ENCODE measurements around the gene CARD14. TPM values are rescaled to one million over a fixed set of nuclear protein-coding genes. Genes with fewer than 3 reads are reported as not detected.

Gene CARD14
- total RNA-seq, 1 donor from 2014 or later, result 1.1 TPM

DNA sequence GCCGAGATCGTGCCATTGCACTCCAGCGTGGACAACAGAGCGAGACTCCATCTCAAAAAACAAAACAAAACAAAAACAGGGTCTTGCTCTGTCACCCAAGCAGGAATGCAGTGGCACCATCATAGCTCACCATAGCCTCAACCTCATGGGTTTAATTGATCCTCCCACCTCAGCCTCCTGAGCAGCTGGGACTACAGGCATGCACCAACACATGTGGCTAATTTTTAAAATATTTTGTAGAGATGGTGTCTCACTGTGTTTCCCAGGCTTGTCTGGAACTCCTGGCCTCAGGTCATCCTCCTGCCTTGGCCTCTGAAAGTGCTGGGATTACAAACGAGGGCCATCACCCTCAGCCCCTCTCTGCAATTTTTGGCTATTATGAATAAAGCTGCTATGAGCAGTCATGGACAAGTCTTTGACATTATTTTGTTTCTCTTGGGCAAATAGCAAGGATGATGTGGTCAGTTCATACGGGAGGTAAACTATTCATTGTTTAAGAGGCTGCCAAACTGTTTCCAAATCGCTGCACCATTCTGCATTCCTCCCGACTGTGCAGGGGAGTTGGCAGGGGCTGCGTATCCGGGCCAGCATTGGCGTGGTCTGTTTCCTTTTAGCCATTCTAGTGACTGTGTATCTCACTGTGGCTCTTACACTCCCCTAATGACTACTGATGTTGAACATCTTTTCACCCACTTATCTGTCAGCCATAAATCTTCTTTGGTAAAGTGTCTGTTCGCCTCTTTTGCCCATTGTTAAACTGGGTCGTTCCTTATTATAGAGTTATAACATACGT is 44.0 kb upstream of the CARD14 start:
- H3K4me3 ChIP-seq, result no peak overlapping the region
- H3K4me1 ChIP-seq, result no peaks in the 10 kb centered on the region
- H3K9me3 ChIP-seq, result no peaks in the 10 kb centered on the region
- TF ChIP-seq, protein P1, sequence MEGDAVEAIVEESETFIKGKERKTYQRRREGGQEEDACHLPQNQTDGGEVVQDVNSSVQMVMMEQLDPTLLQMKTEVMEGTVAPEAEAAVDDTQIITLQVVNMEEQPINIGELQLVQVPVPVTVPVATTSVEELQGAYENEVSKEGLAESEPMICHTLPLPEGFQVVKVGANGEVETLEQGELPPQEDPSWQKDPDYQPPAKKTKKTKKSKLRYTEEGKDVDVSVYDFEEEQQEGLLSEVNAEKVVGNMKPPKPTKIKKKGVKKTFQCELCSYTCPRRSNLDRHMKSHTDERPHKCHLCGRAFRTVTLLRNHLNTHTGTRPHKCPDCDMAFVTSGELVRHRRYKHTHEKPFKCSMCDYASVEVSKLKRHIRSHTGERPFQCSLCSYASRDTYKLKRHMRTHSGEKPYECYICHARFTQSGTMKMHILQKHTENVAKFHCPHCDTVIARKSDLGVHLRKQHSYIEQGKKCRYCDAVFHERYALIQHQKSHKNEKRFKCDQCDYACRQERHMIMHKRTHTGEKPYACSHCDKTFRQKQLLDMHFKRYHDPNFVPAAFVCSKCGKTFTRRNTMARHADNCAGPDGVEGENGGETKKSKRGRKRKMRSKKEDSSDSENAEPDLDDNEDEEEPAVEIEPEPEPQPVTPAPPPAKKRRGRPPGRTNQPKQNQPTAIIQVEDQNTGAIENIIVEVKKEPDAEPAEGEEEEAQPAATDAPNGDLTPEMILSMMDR (IDR thresholded peaks at IDR 0.05), result no peak
- DNase-seq (ENCODE audit: low spot score in 2 of 2), result no peak
- H3K27ac ChIP-seq, result no peak overlapping the region
- intact Hi-C loops (cut with DNase I), result no loop called here
- H3K27me3 ChIP-seq, result no peaks in the 10 kb centered on the region
- H3K36me3 ChIP-seq, result no peaks in the 10 kb centered on the region

- no peaks in the 10 kb centered on the region for H3K36me3 ChIP-seq
- TF ChIP-seq, protein P1 (IDR thresholded peaks at IDR 0.05), result no peak
- no peaks in the 10 kb centered on the region for H3K9me3 ChIP-seq
- no peaks in the 10 kb centered on the region for H3K27me3 ChIP-seq
- no peak overlapping the region for H3K4me3 ChIP-seq
- DNase-seq (ENCODE audit: low spot score in 2 of 2), result no peak
- no peak overlapping the region for H3K27ac ChIP-seq
- intact Hi-C loops (cut with DNase I), result no loop called here
- no peaks in the 10 kb centered on the region for H3K4me1 ChIP-seq
Observed at GRCh38 chr17:80126449-80126715, 43.4 kb upstream of the CARD14 start.

DNA sequence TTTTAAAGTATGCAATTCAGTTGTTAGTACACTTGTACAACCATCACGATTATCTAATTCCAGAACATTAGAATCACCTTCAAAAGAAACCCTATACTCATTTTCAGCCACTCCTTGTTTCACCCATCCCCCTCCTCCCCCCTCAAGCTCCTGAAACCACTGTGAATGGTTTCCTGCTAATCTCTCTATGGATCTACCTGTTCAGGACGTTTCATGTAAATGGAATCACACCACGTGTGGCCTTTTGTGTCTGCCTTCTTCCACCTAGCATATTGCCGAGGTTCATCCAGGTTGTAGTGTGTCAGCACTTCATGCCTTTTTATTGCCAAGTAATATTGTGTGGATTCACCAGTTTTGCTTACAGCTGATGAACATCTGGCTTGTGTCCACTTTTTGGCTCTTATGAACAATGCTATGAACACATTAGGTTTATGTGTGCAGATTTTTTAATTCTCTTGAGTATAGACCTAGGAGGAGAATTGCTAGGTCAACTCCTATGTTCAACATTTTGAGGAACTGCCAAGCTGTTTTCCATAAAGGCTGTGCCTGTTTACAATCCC is 40.7 kb upstream of the CARD14 start:
- intact Hi-C loops (cut with DNase I), result no loop called here
- peaks cover 7 to 13% of the 10 kb centered on the region in 2 donors for H3K36me3 ChIP-seq

DNA sequence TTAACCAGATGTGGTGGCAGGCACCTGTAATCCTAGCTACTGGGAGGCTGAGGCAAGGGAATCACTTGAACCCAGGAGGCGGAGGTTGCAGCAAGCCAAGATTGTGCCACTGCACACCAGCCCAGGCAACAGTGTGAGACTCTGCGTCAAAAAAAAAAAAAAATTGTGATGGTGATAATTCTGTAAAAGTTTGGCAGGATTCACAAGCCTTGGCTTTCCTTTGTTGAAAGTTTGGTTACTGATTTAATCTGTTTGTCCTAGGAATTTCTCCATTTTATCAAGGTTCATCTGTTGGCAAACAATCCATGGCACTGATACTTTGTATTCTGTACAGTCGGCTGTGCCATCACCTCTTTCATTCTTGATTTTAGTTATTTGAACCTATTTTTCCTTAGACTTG is 38.8 kb upstream of the CARD14 start:
- no peak overlapping the region for H3K27ac ChIP-seq
- TF ChIP-seq, protein P1 (IDR thresholded peaks at IDR 0.05), result no peak
- no peaks in the 10 kb centered on the region for H3K4me1 ChIP-seq
- no peaks in the 10 kb centered on the region for H3K9me3 ChIP-seq
- H3K36me3 ChIP-seq, result peaks cover 26 to 32% of the 10 kb centered on the region in 2 donors
- DNase-seq (ENCODE audit: low spot score in 2 of 2), result no peak
- H3K4me3 ChIP-seq, result no peak overlapping the region
- no peaks in the 10 kb centered on the region for H3K27me3 ChIP-seq
- intact Hi-C loops (cut with DNase I), result no loop called here

More for the DNA sequence above, 40.7 kb upstream of the CARD14 start:
- no peak for DNase-seq (ENCODE audit: low spot score in 2 of 2)
- H3K4me1 ChIP-seq, result no peaks in the 10 kb centered on the region
- H3K4me3 ChIP-seq, result no peak overlapping the region
- TF ChIP-seq, protein P1 (IDR thresholded peaks at IDR 0.05), result no peak
- no peaks in the 10 kb centered on the region for H3K9me3 ChIP-seq
- no peaks in the 10 kb centered on the region for H3K27me3 ChIP-seq
- H3K27ac ChIP-seq, result no peak overlapping the region

GRCh38 chr17:80132906-80133625 is 36.8 kb upstream of the CARD14 start:
- TF ChIP-seq, protein P1 (IDR thresholded peaks at IDR 0.05), result no peak
- intact Hi-C loops (cut with DNase I), result no loop called here
- peaks cover 46 to 53% of the 10 kb centered on the region in 2 donors for H3K36me3 ChIP-seq

More at GRCh38 chr17:80132906-80133625, 36.8 kb upstream of the CARD14 start:
- Histone ChIP-seq H3K27me3 (no peaks in the 10 kb centered on the region), H3K9me3 (no peaks in the 10 kb centered on the region), H3K4me1 (no peaks in the 10 kb centered on the region), H3K27ac (no peak overlapping the region), H3K4me3 (no peak overlapping the region)
- DNase-seq (ENCODE audit: low spot score in 2 of 2), result no peak

Measured in ascending aorta (tissue), 2 donors.